IMR-90 (cell line): Measurements from ENCODE around the gene DPF3.

ENCODE experiments used
- CEBPB ChIP-seq: IDR thresholded peaks from 2 replicates; pipeline ENCODE4 v1.6.1; 2012; ENCODE audit warnings: low read depth, low read length, improper control_type of control experiment
- CHD1 ChIP-seq: IDR thresholded peaks from 2 replicates; pipeline ENCODE4 v1.6.1; 2012; ENCODE audit warnings: low read depth, low read length, improper control_type of control experiment
- MAFK ChIP-seq: IDR thresholded peaks from 2 replicates; pipeline ENCODE4 v1.6.1; 2012; ENCODE audit warnings: low read depth, low read length, improper control_type of control experiment
- MAZ ChIP-seq: IDR thresholded peaks from 2 replicates; pipeline ENCODE4 v1.6.1; 2012; ENCODE audit warnings: low read depth, mild to moderate bottlenecking, low read length, improper control_type of control experiment, moderate library complexity, borderline replicate concordance
- MXI1 ChIP-seq: IDR thresholded peaks from 2 replicates; pipeline ENCODE4 v1.6.1; 2012; ENCODE audit warnings: low read depth, mild to moderate bottlenecking, low read length, moderate library complexity, borderline replicate concordance
- NFE2L2 ChIP-seq: fragments of 150-350 bp; IDR thresholded peaks from 2 replicates; pipeline ENCODE4 v1.6.1; 2016; ENCODE audit warnings: low read depth, mild to moderate bottlenecking, low read length
- POLR2A ChIP-seq: IDR thresholded peaks from 2 replicates; pipeline ENCODE4 v1.6.1; 2012; ENCODE audit warnings: mild to moderate bottlenecking, low read depth, low read length
- RAD21 ChIP-seq: IDR thresholded peaks from 2 replicates; pipeline ENCODE4 v1.6.1; 2012; ENCODE audit warnings: low read length, improper control_type of control experiment
- USF2 ChIP-seq: fragments of 150-350 bp; IDR thresholded peaks from 2 replicates; pipeline ENCODE4 v1.6.1; 2017; ENCODE audit warnings: mild to moderate bottlenecking, antibody characterized with exemption, low read length, low read depth
- TF ChIP-seq, protein P1 (sequence below): conservative IDR thresholded peaks from 2 replicates; pipeline ENCODE4 v1.5.1; 2012; ENCODE audit warnings: mild to moderate bottlenecking, low read depth, low read length, improper control_type of control experiment
- TF ChIP-seq, protein P2 (sequence below): fragments of 150-350 bp; IDR thresholded peaks from 2 replicates; pipeline ENCODE4 v1.6.1; 2016; ENCODE audit warnings: low read depth, mild to moderate bottlenecking, low read length, moderate library complexity, borderline replicate concordance

DNA sequence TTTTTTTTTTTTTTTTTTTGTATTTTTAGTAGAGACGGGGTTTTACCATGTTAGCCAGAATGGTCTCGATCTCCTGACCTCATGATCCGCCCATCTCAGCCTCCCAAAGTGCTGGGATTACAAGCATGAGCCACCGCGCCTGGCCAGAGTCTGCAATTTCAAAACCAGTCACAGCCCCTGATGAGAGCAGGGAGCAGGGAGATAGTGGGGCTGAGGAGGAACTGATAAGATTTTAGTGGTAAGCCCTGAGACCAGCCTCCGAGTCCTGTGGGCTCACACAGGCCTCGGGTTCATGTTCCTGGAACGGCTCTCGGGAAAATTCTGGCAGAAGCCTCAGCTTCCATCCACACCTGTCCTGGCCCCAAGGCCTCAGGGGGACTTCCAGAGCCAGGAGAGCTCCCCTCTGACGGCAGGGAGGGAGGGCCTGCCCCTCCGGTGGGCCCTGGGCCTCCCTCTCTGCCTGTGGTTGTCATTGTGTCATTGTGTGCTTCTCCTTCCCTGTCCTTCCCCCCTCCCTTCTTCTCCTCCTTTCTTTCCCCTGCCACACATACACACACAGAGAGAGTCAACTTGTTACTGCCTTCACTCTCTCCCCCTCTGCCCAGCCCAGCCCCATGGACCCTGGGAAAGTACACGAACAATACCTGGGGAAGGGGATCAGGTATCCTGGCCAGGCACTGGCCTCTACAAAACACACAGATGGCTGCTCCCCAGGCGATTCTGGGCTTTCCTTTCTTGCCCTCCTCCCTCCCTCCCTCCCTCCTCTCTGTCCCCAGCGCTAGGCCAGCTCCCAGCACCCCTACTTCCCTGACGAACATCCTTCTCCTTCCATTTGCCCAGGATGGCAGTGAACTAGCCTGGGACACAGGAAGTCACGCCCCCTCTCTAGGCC, 294.1 kb downstream of the DPF3 start:
- TF ChIP-seq POLR2A (no peak), MAFK (no peak), CEBPB (no peak), CHD1 (no peak), NFE2L2 (no peak), USF2 (no peak), MAZ (no peak), RAD21 (no peak), MXI1 (no peak)
- TF ChIP-seq, protein P1, sequence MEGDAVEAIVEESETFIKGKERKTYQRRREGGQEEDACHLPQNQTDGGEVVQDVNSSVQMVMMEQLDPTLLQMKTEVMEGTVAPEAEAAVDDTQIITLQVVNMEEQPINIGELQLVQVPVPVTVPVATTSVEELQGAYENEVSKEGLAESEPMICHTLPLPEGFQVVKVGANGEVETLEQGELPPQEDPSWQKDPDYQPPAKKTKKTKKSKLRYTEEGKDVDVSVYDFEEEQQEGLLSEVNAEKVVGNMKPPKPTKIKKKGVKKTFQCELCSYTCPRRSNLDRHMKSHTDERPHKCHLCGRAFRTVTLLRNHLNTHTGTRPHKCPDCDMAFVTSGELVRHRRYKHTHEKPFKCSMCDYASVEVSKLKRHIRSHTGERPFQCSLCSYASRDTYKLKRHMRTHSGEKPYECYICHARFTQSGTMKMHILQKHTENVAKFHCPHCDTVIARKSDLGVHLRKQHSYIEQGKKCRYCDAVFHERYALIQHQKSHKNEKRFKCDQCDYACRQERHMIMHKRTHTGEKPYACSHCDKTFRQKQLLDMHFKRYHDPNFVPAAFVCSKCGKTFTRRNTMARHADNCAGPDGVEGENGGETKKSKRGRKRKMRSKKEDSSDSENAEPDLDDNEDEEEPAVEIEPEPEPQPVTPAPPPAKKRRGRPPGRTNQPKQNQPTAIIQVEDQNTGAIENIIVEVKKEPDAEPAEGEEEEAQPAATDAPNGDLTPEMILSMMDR, result no peak
- TF ChIP-seq, protein P2, sequence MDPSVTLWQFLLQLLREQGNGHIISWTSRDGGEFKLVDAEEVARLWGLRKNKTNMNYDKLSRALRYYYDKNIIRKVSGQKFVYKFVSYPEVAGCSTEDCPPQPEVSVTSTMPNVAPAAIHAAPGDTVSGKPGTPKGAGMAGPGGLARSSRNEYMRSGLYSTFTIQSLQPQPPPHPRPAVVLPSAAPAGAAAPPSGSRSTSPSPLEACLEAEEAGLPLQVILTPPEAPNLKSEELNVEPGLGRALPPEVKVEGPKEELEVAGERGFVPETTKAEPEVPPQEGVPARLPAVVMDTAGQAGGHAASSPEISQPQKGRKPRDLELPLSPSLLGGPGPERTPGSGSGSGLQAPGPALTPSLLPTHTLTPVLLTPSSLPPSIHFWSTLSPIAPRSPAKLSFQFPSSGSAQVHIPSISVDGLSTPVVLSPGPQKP, result no peak
